ENCODE data around the gene FEM1B. TPM values are rescaled to one million over a fixed set of nuclear protein-coding genes. Genes with fewer than 3 reads are reported as not detected.
A peak's percentile ranks its signal among the peaks of the same experiment; 100 is the strongest.

The FEM1B gene
- total and polyA plus RNA-seq, 2 donors (not counting 1 experiment from before 2014, with no cell fraction given) = 38.2 to 48.4 TPM

DNA sequence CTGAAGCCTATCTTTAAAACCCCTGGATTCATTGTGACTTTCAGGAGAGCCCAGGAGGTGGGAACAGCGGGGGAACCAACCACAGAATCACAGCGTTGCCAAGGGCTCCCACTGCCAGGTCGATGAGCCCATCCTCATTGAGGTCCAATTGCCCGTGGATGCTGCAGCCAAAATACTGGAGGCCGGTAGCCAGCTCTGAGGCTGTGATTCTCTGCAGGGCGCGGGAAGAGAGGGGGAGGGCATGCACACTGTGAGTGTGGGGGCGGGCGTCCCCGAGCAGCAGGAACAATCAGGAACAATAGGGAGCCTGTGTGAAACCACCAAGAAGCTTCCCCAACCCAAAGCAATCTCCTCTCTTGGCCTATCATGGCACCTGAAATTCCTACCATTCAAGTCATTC lies 53.4 kb downstream of the FEM1B start:
- no peak overlapping the region for H3K4me3 ChIP-seq (replicated peaks in 1 of 4; ENCODE audit: control extremely low read depth in 1 of 4, insufficient read depth in 1 of 4, low read depth in 3 of 4, low read length in 4 of 4)
- H3K36me3 ChIP-seq (ENCODE audit: control insufficient read depth, insufficient read depth, low read length) = no peaks in the 10 kb centered on the region

DNA sequence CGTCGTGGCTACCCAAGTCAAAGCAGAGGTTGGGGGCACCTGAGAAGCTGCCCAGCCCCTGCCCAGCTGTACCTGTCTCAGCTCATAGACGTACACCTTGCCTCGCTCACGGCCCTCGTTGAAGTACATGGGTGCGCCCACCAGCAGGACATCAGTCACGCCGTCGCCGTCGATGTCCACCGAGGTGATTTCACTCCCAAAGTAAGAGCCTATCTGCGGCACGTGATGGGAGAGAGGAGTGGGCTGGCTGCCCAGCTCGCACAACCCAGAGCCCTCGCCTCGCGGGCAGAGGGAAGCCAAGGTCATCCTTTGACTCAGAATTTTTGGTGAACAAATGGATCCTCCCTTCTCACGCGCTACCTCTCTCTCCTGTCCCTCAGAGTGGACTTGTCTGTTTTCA lies 54.7 kb downstream of the FEM1B start:
- no peaks in the 10 kb centered on the region for H3K9me3 ChIP-seq (ENCODE audit: control insufficient read depth, insufficient read depth, low read depth, low read length)
- H3K79me2 ChIP-seq (ENCODE audit: control insufficient read depth, insufficient read depth, low read length) = no peaks in the 10 kb centered on the region
- no peak overlapping the region for H3K4me2 ChIP-seq (ENCODE audit: extremely low read depth, insufficient read depth, low read length)
- H3K27ac ChIP-seq (ENCODE audit: insufficient read depth, low read length) = no peak overlapping the region
- H3K4me1 ChIP-seq (ENCODE audit: control insufficient read depth, extremely low read depth, insufficient read depth, low read length) = peaks cover 19% of the 10 kb centered on the region
- H3K36me3 ChIP-seq (ENCODE audit: control insufficient read depth, insufficient read depth, low read length) = no peaks in the 10 kb centered on the region
- no peak for DNase-seq (ENCODE audit: low read depth in 2 of 2)
- no peaks in the 10 kb centered on the region for H4K20me1 ChIP-seq (ENCODE audit: control insufficient read depth, extremely low read depth, insufficient read depth, low read length)
- H2AFZ ChIP-seq (ENCODE audit: low read length) = no peak overlapping the region
- peaks cover 5% of the 10 kb centered on the region for H3K27me3 ChIP-seq (ENCODE audit: control insufficient read depth, insufficient read depth, low read length)
- no peak for TF ChIP-seq EZH2 (IDR thresholded peaks at IDR 0.05; ENCODE audit: low read length, missing control alignments)
- no peak for TF ChIP-seq CTCF (conservative IDR thresholded peaks at IDR 0.05 in 1 of 2, IDR thresholded peaks at IDR 0.05 in 1 of 2; ENCODE audit: low read depth in 1 of 2, low read length in 2 of 2)
- no peak overlapping the region for H3K4me3 ChIP-seq (replicated peaks in 1 of 4; ENCODE audit: control extremely low read depth in 1 of 4, insufficient read depth in 1 of 4, low read depth in 3 of 4, low read length in 4 of 4)
- H3K9ac ChIP-seq (ENCODE audit: insufficient read depth, low read length) = no peak overlapping the region

More for the DNA sequence above, 53.4 kb downstream of the FEM1B start:
- DNase-seq (ENCODE audit: low read depth in 2 of 2) = no peak
- Histone ChIP-seq H3K4me1 (ENCODE audit: control insufficient read depth, extremely low read depth, insufficient read depth, low read length) (peaks cover 19% of the 10 kb centered on the region), H4K20me1 (ENCODE audit: control insufficient read depth, extremely low read depth, insufficient read depth, low read length) (no peaks in the 10 kb centered on the region), H3K9ac (ENCODE audit: insufficient read depth, low read length) (no peak overlapping the region), H3K4me2 (ENCODE audit: extremely low read depth, insufficient read depth, low read length) (no peak overlapping the region), H3K27ac (ENCODE audit: insufficient read depth, low read length) (no peak overlapping the region), H3K79me2 (ENCODE audit: control insufficient read depth, insufficient read depth, low read length) (no peaks in the 10 kb centered on the region), H3K27me3 (ENCODE audit: control insufficient read depth, insufficient read depth, low read length) (peaks cover 5% of the 10 kb centered on the region), H3K9me3 (ENCODE audit: control insufficient read depth, insufficient read depth, low read depth, low read length) (no peaks in the 10 kb centered on the region), H2AFZ (ENCODE audit: low read length) (no peak overlapping the region)
- TF ChIP-seq CTCF (conservative IDR thresholded peaks at IDR 0.05 in 1 of 2, IDR thresholded peaks at IDR 0.05 in 1 of 2; ENCODE audit: low read depth in 1 of 2, low read length in 2 of 2) (no peak), EZH2 (IDR thresholded peaks at IDR 0.05; ENCODE audit: low read length, missing control alignments) (no peak)

GRCh38 chr15:68333775-68334470 lies 56.4 kb downstream of the FEM1B start:
- TF ChIP-seq EZH2 (IDR thresholded peaks at IDR 0.05; ENCODE audit: low read length, missing control alignments) = no peak
- TF ChIP-seq CTCF (conservative IDR thresholded peaks at IDR 0.05 in 1 of 2, IDR thresholded peaks at IDR 0.05 in 1 of 2; ENCODE audit: low read depth in 1 of 2, low read length in 2 of 2) = no peak
- H3K9me3 ChIP-seq (ENCODE audit: control insufficient read depth, insufficient read depth, low read depth, low read length) = no peaks in the 10 kb centered on the region
- no peak overlapping the region for H2AFZ ChIP-seq (ENCODE audit: low read length)
- H4K20me1 ChIP-seq (ENCODE audit: control insufficient read depth, extremely low read depth, insufficient read depth, low read length) = no peaks in the 10 kb centered on the region
- peak; percentile 32 to 67 for DNase-seq (ENCODE audit: low read depth in 2 of 2)
- H3K27me3 ChIP-seq (ENCODE audit: control insufficient read depth, insufficient read depth, low read length) = peaks cover 2% of the 10 kb centered on the region
- peak overlapping the region; percentile 4 for H3K27ac ChIP-seq (ENCODE audit: insufficient read depth, low read length)
- no peaks in the 10 kb centered on the region for H3K79me2 ChIP-seq (ENCODE audit: control insufficient read depth, insufficient read depth, low read length)
- H3K4me1 ChIP-seq (ENCODE audit: control insufficient read depth, extremely low read depth, insufficient read depth, low read length) = peaks cover 19% of the 10 kb centered on the region
- no peak overlapping the region for H3K4me2 ChIP-seq (ENCODE audit: extremely low read depth, insufficient read depth, low read length)
- H3K36me3 ChIP-seq (ENCODE audit: control insufficient read depth, insufficient read depth, low read length) = no peaks in the 10 kb centered on the region
- no peak overlapping the region for H3K4me3 ChIP-seq (replicated peaks in 1 of 4; ENCODE audit: control extremely low read depth in 1 of 4, insufficient read depth in 1 of 4, low read depth in 3 of 4, low read length in 4 of 4)
- H3K9ac ChIP-seq (ENCODE audit: insufficient read depth, low read length) = no peak overlapping the region

All from fibroblast of lung (primary cell).